Panc1 (cell line): ENCODE measurements around the gene CRY2. TPM values are rescaled to one million over a fixed set of nuclear protein-coding genes. Genes with fewer than 3 reads are reported as not detected.

Source experiments
- ATAC-seq: fragments of 200-7000 bp; cut with Tn5 transposase; 2 replicates; pipeline ENCODE4 v1.9.1; 2020; ENCODE audit warnings: mild to moderate bottlenecking, moderate library complexity
- BruUV-seq: library from RNA; stranded (reverse); fragments of 400-500 nt; replicated peaks from 2 replicates; lab custom pipeline; 2021; lab: Mats Ljungman, UMichigan
- CTCF ChIA-PET: fragments of 300-600 bp; sonication (Branson Sonifier 250); formaldehyde crosslinking; loops from one replicate; lab custom pipeline; 2022; ENCODE audit warnings: antibody characterized with exemption; lab: Charles Lee
- POLR2A ChIA-PET: fragments of 300-600 bp; sonication (Branson Sonifier 250); formaldehyde crosslinking; loops from one replicate; lab custom pipeline; 2022; ENCODE audit warnings: antibody characterized with exemption; lab: Charles Lee
- DNase-seq: peaks from one replicate; pipeline ENCODE4 v3.0.0-alpha.2; 2010; ENCODE audit warnings: low read depth, low spot score
- H3K27ac ChIP-seq: 2 replicates; pipeline ENCODE4 v1.5.1; 2011; ENCODE audit warnings: mild to moderate bottlenecking, low read length, inconsistent platforms
- H3K27me3 ChIP-seq: fragments of 200-500 bp; sonication (Bioruptor generic); 2 replicates; pipeline ENCODE4 v1.6.0; 2014; ENCODE audit warnings: low read length, inconsistent platforms; ENCODE audit not compliant: control insufficient read depth, insufficient read depth
- H3K36me3 ChIP-seq: fragments of 200-500 bp; sonication (Bioruptor generic); 2 replicates; pipeline ENCODE4 v1.5.1; 2014; ENCODE audit warnings: inconsistent platforms, mild to moderate bottlenecking, low read length, moderate library complexity; ENCODE audit not compliant: control insufficient read depth, insufficient read depth
- H3K4me1 ChIP-seq: 2 replicates; pipeline ENCODE4 v1.5.1; 2011; ENCODE audit warnings: inconsistent platforms, mild to moderate bottlenecking, low read length, moderate library complexity; ENCODE audit not compliant: control insufficient read depth, insufficient read depth
- H3K4me3 ChIP-seq, 2 experiments: 2 replicates each; pipeline ENCODE4 v1.5.1; 2011 to 2012; ENCODE audit warnings: low read depth in 2 of 2, low read length in 2 of 2, mild to moderate bottlenecking in 2 of 2, inconsistent platforms in 1 of 2, moderate library complexity in 1 of 2
- H3K9me3 ChIP-seq: fragments of 200-500 bp; sonication (Bioruptor generic); 2 replicates; pipeline ENCODE4 v1.5.1; 2014; ENCODE audit warnings: low read depth, mild to moderate bottlenecking, inconsistent platforms, low read length, moderate library complexity; ENCODE audit not compliant: control insufficient read depth, insufficient read depth
- POLR2AphosphoS5 ChIP-seq: IDR thresholded peaks from 2 replicates; pipeline ENCODE4 v1.6.1; 2012; ENCODE audit warnings: mild to moderate bottlenecking, low read depth, low read length, moderate library complexity
- REST ChIP-seq, 2 experiments: IDR thresholded peaks; 2 replicates each; pipeline ENCODE4 v1.6.1; 2011 to 2012; ENCODE audit warnings: low read depth in 2 of 2, control low read depth in 1 of 2, low read length in 1 of 2, mild to moderate bottlenecking in 1 of 2, moderate library complexity in 1 of 2; ENCODE audit not compliant: insufficient read depth in 1 of 2
- SIN3A ChIP-seq: IDR thresholded peaks from 2 replicates; pipeline ENCODE4 v1.6.1; 2012; ENCODE audit warnings: low read depth, mild to moderate bottlenecking, low read length, moderate library complexity, borderline replicate concordance; ENCODE audit not compliant: insufficient read depth
- TCF7L2 ChIP-seq: IDR thresholded peaks from 2 replicates; pipeline ENCODE4 v1.6.1; 2011; ENCODE audit warnings: mild to moderate bottlenecking, low read depth, low read length, inconsistent platforms
- in situ Hi-C: cut with HindIII; loops from 2 replicates; pipeline ENCODE4 v1.10.0; 2016; ENCODE audit warnings: low sequenced_read_pairs, low pct_unique_long_range_greater_than_20kb
- intact Hi-C: fragments of 100-400 bp; cut with micrococcal nuclease; formaldehyde crosslinking; loops from one replicate; pipeline ENCODE4 v1.10.0; 2022; ENCODE audit not compliant: unreplicated experiment
- total RNA-seq: library from RNA; stranded (reverse); gene quantifications from one replicate; pipeline ENCODE4 v1.2.1, GENCODE V29; 2021; ENCODE audit not compliant: unreplicated experiment
- TF ChIP-seq, protein P1 (sequence below): fragments of 450-650 bp; IDR thresholded peaks from 2 replicates; pipeline ENCODE4 v1.5.1; 2017; ENCODE audit warnings: mild to moderate bottlenecking

CRY2 gene
- total RNA-seq, 1 experiment from 2014 or later: 14.6 TPM

- DNase-seq (no peak), ATAC-seq (no peak)
- ChIA-PET CTCF (no interaction called here), POLR2A (no interaction called here)
- Histone ChIP-seq H3K27me3 (no peaks in the 10 kb centered on the region), H3K9me3 (no peaks in the 10 kb centered on the region), H3K4me1 (no peaks in the 10 kb centered on the region), H3K27ac (no peak overlapping the region), H3K36me3 (peaks cover 11% of the 10 kb centered on the region), H3K4me3 (no peak overlapping the region)
- TF ChIP-seq SIN3A: no peak
- TF ChIP-seq POLR2AphosphoS5: no peak
- no peak for TF ChIP-seq REST (IDR thresholded peaks at IDR 0.05; ENCODE audit: insufficient read depth in 1 of 2, low read depth in 2 of 2, low read length in 1 of 2)
- TF ChIP-seq, protein P1, sequence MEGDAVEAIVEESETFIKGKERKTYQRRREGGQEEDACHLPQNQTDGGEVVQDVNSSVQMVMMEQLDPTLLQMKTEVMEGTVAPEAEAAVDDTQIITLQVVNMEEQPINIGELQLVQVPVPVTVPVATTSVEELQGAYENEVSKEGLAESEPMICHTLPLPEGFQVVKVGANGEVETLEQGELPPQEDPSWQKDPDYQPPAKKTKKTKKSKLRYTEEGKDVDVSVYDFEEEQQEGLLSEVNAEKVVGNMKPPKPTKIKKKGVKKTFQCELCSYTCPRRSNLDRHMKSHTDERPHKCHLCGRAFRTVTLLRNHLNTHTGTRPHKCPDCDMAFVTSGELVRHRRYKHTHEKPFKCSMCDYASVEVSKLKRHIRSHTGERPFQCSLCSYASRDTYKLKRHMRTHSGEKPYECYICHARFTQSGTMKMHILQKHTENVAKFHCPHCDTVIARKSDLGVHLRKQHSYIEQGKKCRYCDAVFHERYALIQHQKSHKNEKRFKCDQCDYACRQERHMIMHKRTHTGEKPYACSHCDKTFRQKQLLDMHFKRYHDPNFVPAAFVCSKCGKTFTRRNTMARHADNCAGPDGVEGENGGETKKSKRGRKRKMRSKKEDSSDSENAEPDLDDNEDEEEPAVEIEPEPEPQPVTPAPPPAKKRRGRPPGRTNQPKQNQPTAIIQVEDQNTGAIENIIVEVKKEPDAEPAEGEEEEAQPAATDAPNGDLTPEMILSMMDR: no peak
- no peak for TF ChIP-seq TCF7L2
- intact Hi-C loops (no loop called here), in situ Hi-C loops (no loop called here)
- BruUV-seq: no TSS peak
These were observed 84.9 kb downstream of the CRY2 start for GRCh38 chr11:45932217-45932616.

Other genes starting within 250 kb of the CRY2 start
- not detected for gene CHST1, start 181.9 kb upstream of the CRY2 start, total RNA-seq
- 13.4 TPM for gene SLC35C1, start 42.3 kb upstream of the CRY2 start, total RNA-seq
- gene MAPK8IP1, start 38.2 kb downstream of the CRY2 start, total RNA-seq: 12.7 TPM
- 1.4 TPM for gene FREY1, start 59.8 kb downstream of the CRY2 start, total RNA-seq
- gene PEX16, start 70.4 kb downstream of the CRY2 start, total RNA-seq: 37.5 TPM
- 1.4 TPM for gene LARGE2, start 75.2 kb downstream of the CRY2 start, total RNA-seq